Loucy (cell line): ENCODE measurements around the gene KIAA0825.

Experiments
- CTCF ChIP-seq: fragments of 200-600 bp; sonication (generic); conservative IDR thresholded peaks from 2 replicates; pipeline ENCODE4 v1.5.1; 2014; ENCODE audit warnings: mild to moderate bottlenecking, antibody characterized with exemption, low read length
- EZH2phosphoT487 ChIP-seq: fragments of 200-600 bp; IDR thresholded peaks from 2 replicates; pipeline ENCODE4 v1.6.1; 2018; ENCODE audit warnings: antibody characterized with exemption, mild to moderate bottlenecking, moderate library complexity, borderline replicate concordance

- no peak for TF ChIP-seq CTCF
- TF ChIP-seq EZH2phosphoT487 = no peak
Measured at GRCh38 chr5:94516148-94516547, 102.3 kb downstream of the KIAA0825 start.
